Vagina (tissue), 2 donors: ENCODE data around the gene DOCK8.

ENCODE experiments used
- CTCF ChIP-seq, 3 experiments: fragments of 450-650 bp in 2 of 3; fragments of 200-600 bp in 1 of 3; sonication (generic) in 1 of 3; IDR thresholded peaks; one replicate each; pipeline ENCODE4 v1.5.1; 2017 to 2019; ENCODE audit warnings: antibody characterized with exemption in 3 of 3, mild to moderate bottlenecking in 2 of 3, moderate library complexity in 2 of 3
- POLR2A ChIP-seq, 2 donors: fragments of 450-650 bp; IDR thresholded peaks; one replicate each; pipeline ENCODE4 v1.6.1; 2017; ENCODE audit warnings: antibody characterized with exemption in 2 of 2, mild to moderate bottlenecking in 2 of 2, moderate library complexity in 2 of 2

GRCh38 chr9:324971-325370, 110.3 kb downstream of the DOCK8 start:
- TF ChIP-seq CTCF (IDR thresholded peaks at IDR 0.05) (no peak), POLR2A (IDR thresholded peaks at IDR 0.05) (no peak)
